Measurements from ENCODE around the gene SH3GL3.

SH3GL3 gene

GRCh38 chr15:83565138-83565537 lies 118.0 kb downstream of the SH3GL3 start:
- Histone ChIP-seq H2AFZ (ENCODE audit: low read length) (no peak overlapping the region), H3K9me3 (ENCODE audit: low read length) (no peaks in the 10 kb centered on the region), H3F3A (ENCODE audit: insufficient read depth, low read length) (no peaks in the 10 kb centered on the region; the same call in 1 of the 2 replicates), H3K27ac (ENCODE audit: low read depth, low read length, poor library complexity, severe bottlenecking) (no peak overlapping the region), H3K4me3 (ENCODE audit: low read depth, low read length, poor library complexity, severe bottlenecking) (no peak overlapping the region), H3K9ac (ENCODE audit: low read length) (no peak overlapping the region), H3K36me3 (ENCODE audit: insufficient read depth, low read length) (no peaks in the 10 kb centered on the region), H3K9me2 (ENCODE audit: low read depth, low read length) (no peaks in the 10 kb centered on the region), H3K27me3 (ENCODE audit: insufficient read depth, low read length) (no peaks in the 10 kb centered on the region), H3K79me2 (ENCODE audit: insufficient read depth, low read length) (no peaks in the 10 kb centered on the region), H4K20me1 (ENCODE audit: insufficient read depth, low read length) (no peaks in the 10 kb centered on the region), H3K4me2 (ENCODE audit: low read length) (no peak overlapping the region), H3K4me1 (ENCODE audit: insufficient read depth, low read length, severe bottlenecking) (no peaks in the 10 kb centered on the region)
- TF ChIP-seq CTCF (IDR thresholded peaks at IDR 0.05; ENCODE audit: low read length) (no peak), EZH2 (IDR thresholded peaks at IDR 0.05; ENCODE audit: borderline replicate concordance, low read length) (no peak)

DNA sequence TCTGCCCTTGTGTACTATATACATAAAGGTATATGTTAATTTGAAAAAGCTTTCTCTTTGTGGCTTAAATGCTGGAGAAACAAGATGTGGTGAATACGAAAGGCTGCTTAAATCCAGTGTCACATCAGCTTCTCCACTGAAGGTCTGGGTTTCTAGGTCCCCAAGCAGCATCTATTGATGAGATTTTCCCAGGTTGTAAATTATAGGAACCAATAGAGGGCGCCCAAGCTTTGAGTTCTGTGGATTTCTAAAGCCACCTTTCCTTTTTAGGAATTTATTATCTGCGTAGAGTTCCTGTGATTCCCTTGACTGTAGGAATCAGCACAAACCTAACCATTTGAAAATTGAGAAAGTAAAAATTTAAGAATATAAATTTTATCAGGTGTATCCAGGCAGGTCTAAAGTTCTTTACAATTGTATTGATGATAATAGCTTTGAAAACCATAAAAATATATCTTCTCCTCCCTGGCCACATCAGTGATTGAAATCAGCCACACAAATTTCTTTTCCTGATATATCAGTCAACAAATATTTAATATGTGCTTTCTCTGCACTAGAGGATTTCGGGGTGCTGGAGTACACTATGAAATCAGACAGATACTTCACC lies 118.5 kb downstream of the SH3GL3 start:
- no peak overlapping the region for H3K27ac ChIP-seq (ENCODE audit: low read depth, low read length, poor library complexity, severe bottlenecking)
- no peaks in the 10 kb centered on the region for H3K27me3 ChIP-seq (ENCODE audit: insufficient read depth, low read length)
- H3K9me2 ChIP-seq (ENCODE audit: low read depth, low read length): no peaks in the 10 kb centered on the region
- H2AFZ ChIP-seq (ENCODE audit: low read length): no peak overlapping the region
- no peaks in the 10 kb centered on the region for H3K4me1 ChIP-seq (ENCODE audit: insufficient read depth, low read length, severe bottlenecking)
- TF ChIP-seq CTCF (IDR thresholded peaks at IDR 0.05; ENCODE audit: low read length) (peak; percentile 60), EZH2 (IDR thresholded peaks at IDR 0.05; ENCODE audit: borderline replicate concordance, low read length) (no peak)
- H3K9me3 ChIP-seq (ENCODE audit: low read length): no peaks in the 10 kb centered on the region
- no peak overlapping the region for H3K9ac ChIP-seq (ENCODE audit: low read length)
- H4K20me1 ChIP-seq (ENCODE audit: insufficient read depth, low read length): no peaks in the 10 kb centered on the region
- H3K4me3 ChIP-seq (ENCODE audit: low read depth, low read length, poor library complexity, severe bottlenecking): no peak overlapping the region
- no peaks in the 10 kb centered on the region for H3K79me2 ChIP-seq (ENCODE audit: insufficient read depth, low read length)
- H3K36me3 ChIP-seq (ENCODE audit: insufficient read depth, low read length): no peaks in the 10 kb centered on the region
- no peak overlapping the region for H3K4me2 ChIP-seq (ENCODE audit: low read length)
- no peaks in the 10 kb centered on the region; the same call in 1 of the 2 replicates for H3F3A ChIP-seq (ENCODE audit: insufficient read depth, low read length)

- Histone ChIP-seq H3K4me2 (ENCODE audit: low read length) (no peak overlapping the region), H3K9me2 (ENCODE audit: low read depth, low read length) (no peaks in the 10 kb centered on the region), H3K27ac (ENCODE audit: low read depth, low read length, poor library complexity, severe bottlenecking) (no peak overlapping the region), H3F3A (ENCODE audit: insufficient read depth, low read length) (no peaks in the 10 kb centered on the region), H3K9ac (ENCODE audit: low read length) (no peak overlapping the region), H3K27me3 (ENCODE audit: insufficient read depth, low read length) (no peaks in the 10 kb centered on the region), H3K4me3 (ENCODE audit: low read depth, low read length, poor library complexity, severe bottlenecking) (no peak overlapping the region), H3K9me3 (ENCODE audit: low read length) (no peaks in the 10 kb centered on the region), H3K36me3 (ENCODE audit: insufficient read depth, low read length) (no peaks in the 10 kb centered on the region), H2AFZ (ENCODE audit: low read length) (no peak overlapping the region), H3K79me2 (ENCODE audit: insufficient read depth, low read length) (no peaks in the 10 kb centered on the region), H3K4me1 (ENCODE audit: insufficient read depth, low read length, severe bottlenecking) (no peaks in the 10 kb centered on the region), H4K20me1 (ENCODE audit: insufficient read depth, low read length) (no peaks in the 10 kb centered on the region)
- TF ChIP-seq CTCF (IDR thresholded peaks at IDR 0.05; ENCODE audit: low read length): no peak
Observed at GRCh38 chr15:83567318-83567717, 120.2 kb downstream of the SH3GL3 start.
